ENCODE measurements around the gene ACOT11.

DNA sequence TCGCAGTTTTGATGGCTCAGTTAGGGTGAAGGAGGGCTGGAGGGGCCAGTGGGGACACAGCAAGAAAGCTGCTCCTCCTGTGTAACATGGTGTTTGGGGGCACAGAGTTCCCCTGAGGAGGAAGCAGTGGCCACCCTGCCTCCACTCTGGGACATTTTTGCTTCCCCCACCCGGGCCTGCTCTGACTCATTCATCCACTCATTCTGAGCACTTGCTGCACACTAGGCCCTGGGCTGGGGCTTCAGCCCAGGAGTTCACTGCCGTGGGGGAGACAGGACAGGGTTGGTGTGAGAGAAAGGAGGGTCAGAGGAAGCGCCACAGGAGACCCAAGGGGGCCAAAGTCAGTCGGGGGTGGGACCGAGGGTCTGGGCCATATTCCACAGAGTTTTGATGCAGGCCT is 41.4 kb upstream of the ACOT11 start:
- TF ChIP-seq, protein P1, sequence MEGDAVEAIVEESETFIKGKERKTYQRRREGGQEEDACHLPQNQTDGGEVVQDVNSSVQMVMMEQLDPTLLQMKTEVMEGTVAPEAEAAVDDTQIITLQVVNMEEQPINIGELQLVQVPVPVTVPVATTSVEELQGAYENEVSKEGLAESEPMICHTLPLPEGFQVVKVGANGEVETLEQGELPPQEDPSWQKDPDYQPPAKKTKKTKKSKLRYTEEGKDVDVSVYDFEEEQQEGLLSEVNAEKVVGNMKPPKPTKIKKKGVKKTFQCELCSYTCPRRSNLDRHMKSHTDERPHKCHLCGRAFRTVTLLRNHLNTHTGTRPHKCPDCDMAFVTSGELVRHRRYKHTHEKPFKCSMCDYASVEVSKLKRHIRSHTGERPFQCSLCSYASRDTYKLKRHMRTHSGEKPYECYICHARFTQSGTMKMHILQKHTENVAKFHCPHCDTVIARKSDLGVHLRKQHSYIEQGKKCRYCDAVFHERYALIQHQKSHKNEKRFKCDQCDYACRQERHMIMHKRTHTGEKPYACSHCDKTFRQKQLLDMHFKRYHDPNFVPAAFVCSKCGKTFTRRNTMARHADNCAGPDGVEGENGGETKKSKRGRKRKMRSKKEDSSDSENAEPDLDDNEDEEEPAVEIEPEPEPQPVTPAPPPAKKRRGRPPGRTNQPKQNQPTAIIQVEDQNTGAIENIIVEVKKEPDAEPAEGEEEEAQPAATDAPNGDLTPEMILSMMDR (conservative IDR thresholded peaks at IDR 0.05) = no peak
- TF ChIP-seq EZH2 (IDR thresholded peaks at IDR 0.05; ENCODE audit: low read depth) = no peak

Measured in PC-9 (cell line).